Thoracic aorta (tissue), 2 donors: Measurements from ENCODE around the gene PYGL. TPM values are rescaled to one million over a fixed set of nuclear protein-coding genes. Genes with fewer than 3 reads are reported as not detected.
"Not testable (repeated sequence)": the region's sequence is repeated elsewhere in the genome, so short reads cannot be mapped to it uniquely, and the experiment has no call there.

Experiments used
- ATAC-seq: fragments of 150-250 bp; one replicate; pipeline ENCODE4 v1.8.0; 2017; ENCODE audit warnings: low read depth; ENCODE audit not compliant: insufficient number of reproducible peaks, low FRiP score
- DNase-seq: peaks from one replicate; pipeline ENCODE4 v3.0.0-alpha.2; 2020; ENCODE audit warnings: low spot score
- H3K27ac ChIP-seq, 2 donors: fragments of 200-600 bp; sonication (generic); 1 replicate in 1 of 2; 2 replicates in 1 of 2; pipeline ENCODE4 v1.5.1; 2016; ENCODE audit warnings: mild to moderate bottlenecking in 2 of 2, moderate library complexity in 2 of 2
- H3K27me3 ChIP-seq: fragments of 200-600 bp; sonication (generic); replicated peaks from 2 replicates; pipeline ENCODE4 v1.6.0; 2016; ENCODE audit warnings: mild to moderate bottlenecking; ENCODE audit not compliant: insufficient read depth
- H3K36me3 ChIP-seq: fragments of 200-600 bp; sonication (generic); one replicate; pipeline ENCODE4 v1.5.1; 2016
- H3K4me1 ChIP-seq, 2 donors: fragments of 200-600 bp; sonication (generic); 1 replicate in 1 of 2; 2 replicates in 1 of 2; pipeline versions ENCODE4 v1.5.1 to v1.6.0; 2016; ENCODE audit warnings: low read depth in 2 of 2, mild to moderate bottlenecking in 1 of 2; ENCODE audit not compliant: control insufficient read depth in 1 of 2
- H3K4me3 ChIP-seq: fragments of 200-600 bp; sonication (generic); 2 replicates; pipeline ENCODE4 v1.5.1; 2016; ENCODE audit warnings: mild to moderate bottlenecking
- H3K9me3 ChIP-seq: fragments of 200-600 bp; sonication (generic); 2 replicates; pipeline ENCODE4 v1.5.1; 2016
- CTCF ChIP-seq: fragments of 200-600 bp; sonication (generic); IDR thresholded peaks from one replicate; pipeline ENCODE4 v1.5.1; 2019; ENCODE audit warnings: antibody characterized with exemption
- total RNA-seq, 2 donors: library from RNA; depleted of rRNA; stranded (reverse); fragments of >200 nt; gene quantifications; one replicate each; pipeline versions ENCODE4 v1.1.0 to v1.2.3, GENCODE V29; 2016

PYGL gene
- total RNA-seq, 2 donors from 2014 or later, result 39.9 to 51.2 TPM

- no peak overlapping the region for H3K4me3 ChIP-seq
- DNase-seq (no peak), ATAC-seq (no peak)
- no peak for TF ChIP-seq CTCF
- no peaks in the 10 kb centered on the region for H3K9me3 ChIP-seq
- H3K4me1 ChIP-seq, result peaks cover 25 to 38% of the 10 kb centered on the region in 2 donors
- no peaks in the 10 kb centered on the region for H3K27me3 ChIP-seq
- no peak overlapping the region for H3K27ac ChIP-seq
- no peaks in the 10 kb centered on the region for H3K36me3 ChIP-seq
These were observed 19.6 kb upstream of the PYGL start for GRCh38 chr14:50963919-50964318.

- TF ChIP-seq CTCF, result no peak
- Histone ChIP-seq H3K4me1 (peaks cover 25 to 38% of the 10 kb centered on the region in 2 donors), H3K4me3 (peak overlapping the region; percentile 45), H3K9me3 (no peaks in the 10 kb centered on the region), H3K36me3 (no peaks in the 10 kb centered on the region), H3K27me3 (no peaks in the 10 kb centered on the region), H3K27ac (peak overlapping the region; percentile 35 to 54)
- DNase-seq, result peak; percentile 31
- ATAC-seq, result peak; percentile 76
These were observed 17.4 kb upstream of the PYGL start for GRCh38 chr14:50961605-50962221.

- no peak for TF ChIP-seq CTCF
- Histone ChIP-seq H3K4me3 (peak overlapping the region; percentile 34), H3K27me3 (no peaks in the 10 kb centered on the region), H3K4me1 (peaks cover 15 to 17% of the 10 kb centered on the region in 2 donors), H3K27ac (peak overlapping the region in 1 of 2 donors; percentile 12), H3K9me3 (no peaks in the 10 kb centered on the region), H3K36me3 (no peaks in the 10 kb centered on the region)
- no peak for DNase-seq
- no peak for ATAC-seq
These were observed 13.0 kb upstream of the PYGL start for GRCh38 chr14:50957296-50957695.

GRCh38 chr14:50956421-50956820 lies 12.1 kb upstream of the PYGL start:
- ATAC-seq, DNase-seq, H3K4me3 ChIP-seq, H3K27me3 ChIP-seq, H3K36me3 ChIP-seq, H3K9me3 ChIP-seq, H3K4me1 ChIP-seq, H3K27ac ChIP-seq: not testable (repeated sequence)

- H3K9me3 ChIP-seq, result no peaks in the 10 kb centered on the region
- peak overlapping the region in 1 of 2 donors; percentile 5 for H3K27ac ChIP-seq
- no peaks in the 10 kb centered on the region for H3K36me3 ChIP-seq
- TF ChIP-seq CTCF, result no peak
- no peaks in the 10 kb centered on the region for H3K4me1 ChIP-seq
- DNase-seq (peak; percentile 63), ATAC-seq (no peak)
- no peak overlapping the region for H3K4me3 ChIP-seq
- no peaks in the 10 kb centered on the region for H3K27me3 ChIP-seq
These were observed 11.2 kb upstream of the PYGL start for GRCh38 chr14:50955373-50956043.
